ENCODE measurements around the gene BDP1. TPM values are rescaled to one million over a fixed set of nuclear protein-coding genes. Genes with fewer than 3 reads are reported as not detected.

Gene BDP1
- 19.8 and 20.7 TPM in 2 replicates for total RNA-seq

GRCh38 chr5:71455427-71456361 is at the start of gene BDP1:
BDP1 (plus strand) TSS chr5:71455651; CDS start chr5:71455878, 227 bp downstream.

GRCh38 chr5:71586941-71587765 is 131.7 kb downstream of the BDP1 start, which contains the start of gene MCCC2:
MCCC2 (plus strand) TSS chr5:71587340; CDS start chr5:71587426, 86 bp downstream.

Other genes starting within 250 kb of the BDP1 start
- gene MCCC2, start 131.7 kb downstream of the BDP1 start, total RNA-seq, result 23.4 and 33.5 TPM in 2 replicates

All from tracheal epithelial cell (primary cell).